ENCODE data around the gene TMEM178A. TPM values are rescaled to one million over a fixed set of nuclear protein-coding genes. Genes with fewer than 3 reads are reported as not detected.
"Not testable (repeated sequence)": the region's sequence is repeated elsewhere in the genome, so short reads cannot be mapped to it uniquely, and the experiment has no call there.

TMEM178A gene
- total RNA-seq, 1 donor from 2014 or later = 19.2 TPM

GRCh38 chr2:39725401-39725800, 59.7 kb downstream of the TMEM178A start:
- DNase-seq (ENCODE audit: low spot score) = no peak
- no peaks in the 10 kb centered on the region for H3K4me1 ChIP-seq
- H3K4me1 Mint-ChIP-seq = no peaks in the 10 kb centered on the region
- H3K79me2 ChIP-seq (ENCODE audit: low read depth) = no peaks in the 10 kb centered on the region
- no peaks in the 10 kb centered on the region for H3K27me3 Mint-ChIP-seq (ENCODE audit: insufficient read depth, low read depth)
- no peaks in the 10 kb centered on the region for H3K27me3 ChIP-seq
- no peak overlapping the region for H3K27ac ChIP-seq
- H4K20me1 ChIP-seq (ENCODE audit: low read depth) = peaks cover 1% of the 10 kb centered on the region
- H3F3A ChIP-seq (ENCODE audit: low read depth) = no peaks in the 10 kb centered on the region
- H3K9me3 Mint-ChIP-seq = no peaks in the 10 kb centered on the region
- H3K4me2 ChIP-seq = no peak overlapping the region
- no peak overlapping the region for H3K4me3 Mint-ChIP-seq
- no peak overlapping the region for H3K4me3 ChIP-seq
- H3K27ac Mint-ChIP-seq = no peak overlapping the region
- TF ChIP-seq EZH2phosphoT487 (IDR thresholded peaks at IDR 0.05) (no peak), CTCF (IDR thresholded peaks at IDR 0.05) (no peak), EZH2 (IDR thresholded peaks at IDR 0.05) (no peak)
- no peaks in the 10 kb centered on the region for H3K9me3 ChIP-seq (ENCODE audit: low read depth)
- H3K36me3 Mint-ChIP-seq = no peaks in the 10 kb centered on the region
- no peak overlapping the region for H3K9ac ChIP-seq
- H2AFZ ChIP-seq (replicated peaks) = no peak overlapping the region
- no peaks in the 10 kb centered on the region for H3K36me3 ChIP-seq

GRCh38 chr2:39728085-39728484, 62.4 kb downstream of the TMEM178A start:
- not testable (repeated sequence) for H3K4me3 ChIP-seq; H3K4me1 Mint-ChIP-seq; DNase-seq (ENCODE audit: low spot score); H2AFZ ChIP-seq (replicated peaks); H3K27me3 Mint-ChIP-seq (ENCODE audit: insufficient read depth, low read depth); H3K9me3 Mint-ChIP-seq; H3F3A ChIP-seq (ENCODE audit: low read depth); H3K27ac ChIP-seq; H3K4me3 Mint-ChIP-seq; H3K36me3 ChIP-seq; H3K79me2 ChIP-seq (ENCODE audit: low read depth); H3K27ac Mint-ChIP-seq; H3K27me3 ChIP-seq; H4K20me1 ChIP-seq (ENCODE audit: low read depth); H3K9me3 ChIP-seq (ENCODE audit: low read depth); H3K4me2 ChIP-seq; H3K9ac ChIP-seq; H3K4me1 ChIP-seq
- peaks cover 12% of the 10 kb centered on the region for H3K36me3 Mint-ChIP-seq

DNA sequence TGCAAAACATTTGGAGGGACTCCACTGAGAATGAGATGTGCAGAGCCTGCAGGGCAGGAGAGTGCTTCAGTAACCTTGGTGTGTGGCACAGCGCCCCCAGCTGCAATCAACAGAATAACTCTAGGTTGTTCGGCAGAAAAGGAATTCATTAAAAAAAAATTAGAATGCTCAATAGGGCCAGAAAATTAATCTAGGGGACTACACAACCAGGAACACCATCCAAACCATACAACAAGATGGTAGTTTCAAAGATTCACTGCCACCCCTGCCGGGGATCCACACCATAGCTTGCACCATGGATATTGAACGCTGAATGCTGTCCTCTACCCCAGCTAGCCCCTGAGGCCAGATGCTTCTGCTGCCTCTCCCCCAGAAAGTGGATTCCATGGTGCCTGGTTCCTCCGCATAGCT, 63.2 kb downstream of the TMEM178A start:
- Histone ChIP-seq H3K27ac (no peak overlapping the region), H3K79me2 (ENCODE audit: low read depth) (no peaks in the 10 kb centered on the region), H3K9ac (no peak overlapping the region), H3K4me1 (no peaks in the 10 kb centered on the region), H3K36me3 (no peaks in the 10 kb centered on the region), H4K20me1 (ENCODE audit: low read depth) (peaks cover 4% of the 10 kb centered on the region), H3K4me3 (no peak overlapping the region), H3K27me3 (no peaks in the 10 kb centered on the region), H3K9me3 (ENCODE audit: low read depth) (no peaks in the 10 kb centered on the region), H3F3A (ENCODE audit: low read depth) (no peaks in the 10 kb centered on the region), H3K4me2 (no peak overlapping the region), H2AFZ (replicated peaks) (no peak overlapping the region)
- peak; percentile 70 for DNase-seq (ENCODE audit: low spot score)
- H3K4me1 Mint-ChIP-seq = no peaks in the 10 kb centered on the region
- no peaks in the 10 kb centered on the region for H3K27me3 Mint-ChIP-seq (ENCODE audit: insufficient read depth, low read depth)
- H3K27ac Mint-ChIP-seq = no peak overlapping the region
- TF ChIP-seq EZH2 (IDR thresholded peaks at IDR 0.05) (no peak), CTCF (IDR thresholded peaks at IDR 0.05) (peak; percentile 89)
- H3K36me3 Mint-ChIP-seq = peaks cover 20% of the 10 kb centered on the region
- H3K9me3 Mint-ChIP-seq = peaks cover 2% of the 10 kb centered on the region
- no peak overlapping the region for H3K4me3 Mint-ChIP-seq

DNA sequence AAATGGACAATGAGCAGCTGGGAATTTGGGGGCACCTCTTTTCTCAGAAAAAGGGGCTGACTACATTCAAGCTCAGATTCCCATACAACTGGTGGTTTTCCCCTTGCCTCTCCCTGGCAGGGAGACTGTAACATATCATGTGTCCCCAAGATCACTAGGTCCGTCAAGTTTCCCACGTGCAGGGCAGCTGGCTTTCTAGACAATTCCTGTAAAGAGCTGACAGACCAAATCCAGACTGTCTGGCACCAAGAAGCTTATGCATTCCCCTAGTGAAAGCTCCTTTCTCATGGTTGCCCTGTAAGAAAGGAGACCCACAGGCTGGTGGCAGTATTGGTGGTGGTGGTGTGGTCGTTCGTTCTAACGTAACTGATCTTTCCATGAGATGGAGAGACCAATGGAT, 64.6 kb downstream of the TMEM178A start:
- no peaks in the 10 kb centered on the region for H3F3A ChIP-seq (ENCODE audit: low read depth)
- H3K27ac ChIP-seq = no peak overlapping the region
- peaks cover 31% of the 10 kb centered on the region for H3K36me3 Mint-ChIP-seq
- H3K4me3 Mint-ChIP-seq = no peak overlapping the region
- H3K27ac Mint-ChIP-seq = no peak overlapping the region
- H4K20me1 ChIP-seq (ENCODE audit: low read depth) = peaks cover 10% of the 10 kb centered on the region
- H3K4me3 ChIP-seq = no peak overlapping the region
- H3K9ac ChIP-seq = no peak overlapping the region
- H3K4me1 Mint-ChIP-seq = no peaks in the 10 kb centered on the region
- no peaks in the 10 kb centered on the region for H3K27me3 Mint-ChIP-seq (ENCODE audit: insufficient read depth, low read depth)
- H3K9me3 ChIP-seq (ENCODE audit: low read depth) = no peaks in the 10 kb centered on the region
- no peak for DNase-seq (ENCODE audit: low spot score)
- no peak for TF ChIP-seq EZH2phosphoT487 (IDR thresholded peaks at IDR 0.05)
- no peak for TF ChIP-seq CTCF (IDR thresholded peaks at IDR 0.05)
- TF ChIP-seq EZH2 (IDR thresholded peaks at IDR 0.05) = no peak
- H3K4me1 ChIP-seq = no peaks in the 10 kb centered on the region
- no peaks in the 10 kb centered on the region for H3K79me2 ChIP-seq (ENCODE audit: low read depth)
- H3K9me3 Mint-ChIP-seq = peaks cover 2% of the 10 kb centered on the region
- H3K27me3 ChIP-seq = no peaks in the 10 kb centered on the region
- H3K36me3 ChIP-seq = no peaks in the 10 kb centered on the region
- H2AFZ ChIP-seq (replicated peaks) = no peak overlapping the region
- no peak overlapping the region for H3K4me2 ChIP-seq

All from neural progenitor cell (in vitro differentiated cells).